ENCODE results near the gene SLC35G6.

DNA sequence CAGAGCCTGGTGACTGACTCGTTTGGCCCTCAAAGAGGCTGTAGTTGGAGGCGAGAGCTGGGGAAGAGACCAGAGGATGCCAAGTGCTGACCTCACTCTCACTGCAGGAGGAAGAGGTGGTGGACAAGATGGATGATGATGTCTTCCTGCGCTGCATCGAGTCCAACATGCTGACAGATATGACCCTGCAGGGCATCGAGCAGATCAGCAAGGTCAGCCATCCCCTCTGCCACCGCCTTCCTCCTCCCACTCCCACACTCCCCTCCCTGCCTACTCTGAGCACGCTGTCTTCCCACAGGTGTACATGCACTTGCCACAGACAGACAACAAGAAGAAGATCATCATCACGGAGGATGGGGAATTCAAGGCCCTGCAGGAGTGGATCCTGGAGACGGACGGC lies 29.9 kb downstream of the SLC35G6 start:
- TF ChIP-seq, protein P1, sequence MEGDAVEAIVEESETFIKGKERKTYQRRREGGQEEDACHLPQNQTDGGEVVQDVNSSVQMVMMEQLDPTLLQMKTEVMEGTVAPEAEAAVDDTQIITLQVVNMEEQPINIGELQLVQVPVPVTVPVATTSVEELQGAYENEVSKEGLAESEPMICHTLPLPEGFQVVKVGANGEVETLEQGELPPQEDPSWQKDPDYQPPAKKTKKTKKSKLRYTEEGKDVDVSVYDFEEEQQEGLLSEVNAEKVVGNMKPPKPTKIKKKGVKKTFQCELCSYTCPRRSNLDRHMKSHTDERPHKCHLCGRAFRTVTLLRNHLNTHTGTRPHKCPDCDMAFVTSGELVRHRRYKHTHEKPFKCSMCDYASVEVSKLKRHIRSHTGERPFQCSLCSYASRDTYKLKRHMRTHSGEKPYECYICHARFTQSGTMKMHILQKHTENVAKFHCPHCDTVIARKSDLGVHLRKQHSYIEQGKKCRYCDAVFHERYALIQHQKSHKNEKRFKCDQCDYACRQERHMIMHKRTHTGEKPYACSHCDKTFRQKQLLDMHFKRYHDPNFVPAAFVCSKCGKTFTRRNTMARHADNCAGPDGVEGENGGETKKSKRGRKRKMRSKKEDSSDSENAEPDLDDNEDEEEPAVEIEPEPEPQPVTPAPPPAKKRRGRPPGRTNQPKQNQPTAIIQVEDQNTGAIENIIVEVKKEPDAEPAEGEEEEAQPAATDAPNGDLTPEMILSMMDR (IDR thresholded peaks at IDR 0.05), result no peak
- TF ChIP-seq POLR2A (IDR thresholded peaks at IDR 0.05), result no peak
- TF ChIP-seq POLR2AphosphoS5 (IDR thresholded peaks at IDR 0.05), result no peak

All from prostate gland (tissue), 2 donors.